GM12878 (cell line): Measurements from ENCODE around the gene NFATC2. TPM values are rescaled to one million over a fixed set of nuclear protein-coding genes. Genes with fewer than 3 reads are reported as not detected.

Source experiments
- ATAC-seq: fragments of 200-7000 bp; cut with Tn5 transposase; 3 replicates; pipeline ENCODE4 v1.9.1; 2020; ENCODE audit warnings: mild to moderate bottlenecking, moderate library complexity
- BruUV-seq: library from RNA; stranded (reverse); fragments of 400-500 nt; replicated peaks from 2 replicates; lab custom pipeline; 2021; lab: Mats Ljungman, UMichigan
- CTCF ChIA-PET: fragments of 300-600 bp; sonication (Branson Sonifier 250); formaldehyde crosslinking; extraction: SDS; loops from one replicate; lab custom pipeline; 2021; ENCODE audit warnings: inconsistent platforms; lab: Yijun Ruan, JAX
- POLR2A ChIA-PET: fragments of 350-600 bp; formaldehyde crosslinking; extraction: SDS; loops from one replicate; lab custom pipeline; 2021; ENCODE audit warnings: inconsistent platforms; lab: Charles Lee
- RAD21 ChIA-PET: fragments of 300-600 bp; sonication (Branson Sonifier 250); formaldehyde crosslinking; loops from one replicate; lab custom pipeline; 2023; ENCODE audit warnings: antibody characterized with exemption; ENCODE audit not compliant: unreplicated experiment; lab: Charles Lee
- SMC1A ChIA-PET: fragments of 300-600 bp; sonication (Branson Sonifier 250); formaldehyde crosslinking; loops from one replicate; lab custom pipeline; 2023; ENCODE audit not compliant: unreplicated experiment, uncharacterized antibody; lab: Charles Lee
- DNase-seq: peaks from one replicate; pipeline ENCODE4 v3.0.0-alpha.2; 2011; ENCODE audit warnings: low read depth, low spot score
- FAIRE-seq: peaks from 3 replicates; lab custom pipeline; 2011; peaks lifted over from hg19 to GRCh38; lab: Jason Lieb, UNC
- H2AFZ ChIP-seq: 2 replicates; pipeline ENCODE4 v1.6.0; 2011; ENCODE audit warnings: low read depth, low read length, control low read depth; ENCODE audit not compliant: control insufficient read depth
- H3K27ac ChIP-seq: 2 replicates; pipeline ENCODE4 v1.5.1; 2011; ENCODE audit warnings: control low read depth; ENCODE audit not compliant: control insufficient read depth, insufficient read depth
- H3K27me3 ChIP-seq, 2 experiments: replicated peaks in 1 of 2; 2 replicates each; pipeline versions ENCODE4 v1.6.0 to v1.6.1; 2011; ENCODE audit warnings: low read length in 1 of 2; ENCODE audit not compliant: control insufficient read depth in 2 of 2, insufficient read depth in 2 of 2
- H3K36me3 ChIP-seq, 2 experiments: 2 replicates each; pipeline ENCODE4 v1.5.1; 2011; ENCODE audit warnings: low read length in 1 of 2; ENCODE audit not compliant: control insufficient read depth in 2 of 2, insufficient read depth in 2 of 2
- H3K4me1 ChIP-seq: 2 replicates; pipeline ENCODE4 v1.6.1; 2011; ENCODE audit warnings: mild to moderate bottlenecking, low read length, moderate library complexity, mixed read lengths; ENCODE audit not compliant: control insufficient read depth, insufficient read depth
- H3K4me2 ChIP-seq: 2 replicates; pipeline ENCODE4 v1.6.0; 2011; ENCODE audit warnings: control low read depth; ENCODE audit not compliant: control insufficient read depth, insufficient read depth
- H3K4me3 ChIP-seq: fragments of 200-600 bp; sonication (generic); 2 replicates; pipeline ENCODE4 v1.5.1; 2016
- H3K79me2 ChIP-seq: 2 replicates; pipeline ENCODE4 v1.6.0; 2011; ENCODE audit warnings: low read length; ENCODE audit not compliant: control insufficient read depth, insufficient read depth
- H3K9ac ChIP-seq: 2 replicates; pipeline ENCODE4 v1.8.0; 2011; ENCODE audit warnings: low read length, control low read depth, mixed read lengths; ENCODE audit not compliant: control insufficient read depth, insufficient read depth
- H3K9me3 ChIP-seq: replicated peaks from 3 replicates; pipeline ENCODE4 v1.5.1; 2011; ENCODE audit warnings: mild to moderate bottlenecking, low read length; ENCODE audit not compliant: control insufficient read depth, insufficient read depth
- H4K20me1 ChIP-seq: 2 replicates; pipeline ENCODE4 v1.6.0; 2011; ENCODE audit not compliant: control insufficient read depth, insufficient read depth
- MTA3 ChIP-seq: IDR thresholded peaks from 2 replicates; pipeline ENCODE4 v1.6.1; 2012; ENCODE audit warnings: low read length, inconsistent platforms, borderline replicate concordance
- TBL1XR1 ChIP-seq: IDR thresholded peaks from 2 replicates; pipeline ENCODE4 v1.6.1; 2012; ENCODE audit warnings: low read depth, low read length, improper control_type of control experiment
- WGBS: methylation state at CpG from one replicate; pipeline ENCODE4 v1.1.6; 2016; ENCODE audit warnings: low lambda C conversion rate; ENCODE audit not compliant: insufficient replicate concordance, insufficient coverage; ENCODE audit errors: missing lambda C conversion rate; 5-methylcytosine and 5-hydroxymethylcytosine counted together
- in situ Hi-C: fragments of 300-500 bp; cut with MboI; formaldehyde crosslinking; loops from 9 replicates; pipeline ENCODE4 v1.14.3; 2018; ENCODE audit warnings: mixed read lengths
- intact Hi-C: fragments of 100-400 bp; cut with micrococcal nuclease; formaldehyde crosslinking; loops from one replicate; pipeline ENCODE4 v1.14.2; 2022; ENCODE audit not compliant: unreplicated experiment
- polyA plus RNA-seq, 11 experiments: library from polyadenylated mRNA; depleted of rRNA in 4 of 11; unstranded in 6 of 11; stranded (reverse) in 5 of 11; fragments of >200 nt; fragmentation: Nextera tagmentation in 4 of 11; fragmentation: Illumina TruSeq in 1 of 11; extraction: Ambion mirVana in 4 of 11; extraction: Trizol in 1 of 11; gene quantifications; 1 replicate in 1 of 11; 2 replicates in 10 of 11; pipeline versions ENCODE4 v1.2.1 to v1.2.3, GENCODE V29; 2011 to 2016; ENCODE audit warnings: inconsistent platforms in 2 of 11, missing spikeins in 2 of 11, low read depth in 1 of 11
- total RNA-seq, 4 experiments: library from RNA; depleted of rRNA in 3 of 4; stranded (reverse); fragments of >200 nt in 3 of 4; fragmentation: Illumina TruSeq in 1 of 4; extraction: Trizol in 1 of 4; gene quantifications; 2 replicates each; pipeline versions ENCODE4 v1.2.1 to v1.2.3, GENCODE V29; 2013 to 2021
- TF ChIP-seq, protein P1 (sequence below): fragments of 450-650 bp; IDR thresholded peaks from 2 replicates; pipeline ENCODE4 v1.6.1; 2017; ENCODE audit warnings: antibody characterized with exemption, mild to moderate bottlenecking, moderate library complexity
- TF ChIP-seq, protein P2 (sequence below): fragments of 450-650 bp; IDR thresholded peaks from 2 replicates; pipeline ENCODE4 v1.6.1; 2016; ENCODE audit warnings: mild to moderate bottlenecking, moderate library complexity, borderline replicate concordance
- TF ChIP-seq, protein P3 (sequence below): fragments of 450-650 bp; IDR thresholded peaks from 2 replicates; pipeline ENCODE4 v1.6.1; 2018; ENCODE audit warnings: borderline replicate concordance, mild to moderate bottlenecking; ENCODE audit not compliant: partially characterized antibody

Gene NFATC2
- total and polyA plus RNA-seq, 10 of the 15 experiments (the other 5 are each of a cell fraction or from before 2014, with no cell fraction given): 3.3 to 20.0 (median 7.3) TPM

DNA sequence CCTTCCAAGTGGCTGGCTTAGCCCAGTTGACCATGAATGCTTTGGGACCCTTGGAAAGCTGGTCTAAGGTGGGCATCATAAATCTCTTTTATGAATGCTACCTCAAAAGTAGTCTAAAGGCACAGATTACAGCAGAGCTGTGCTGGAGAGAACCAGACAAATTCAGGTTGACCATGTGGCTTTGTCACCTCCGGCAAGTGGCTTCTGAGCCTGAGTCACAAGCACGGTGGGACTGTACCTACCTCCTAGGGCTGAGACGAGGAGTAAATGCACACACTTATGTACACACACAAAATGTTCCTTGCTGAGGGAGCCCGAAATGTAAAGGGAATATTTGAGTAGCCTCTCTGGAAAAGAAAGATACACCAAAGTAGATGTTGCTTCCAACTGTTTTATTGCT lies 155.9 kb downstream of the NFATC2 start:
- Histone ChIP-seq H3K36me3 (peaks cover 1 to 3% of the 10 kb centered on the region in 2 experiments; a peak in 3 of 4 replicates), H4K20me1 (no peaks in the 10 kb centered on the region), H3K9me3 (no peaks in the 10 kb centered on the region), H3K9ac (no peak overlapping the region)
- RAD21 ChIA-PET: interaction anchor here (0.7 to 3.0 kb wide), 21 partner anchors 12 to 592 kb away, joined by 3 to 38 read pairs (median 4); partner anchors contain the start of gene BCAS4
- SMC1A ChIA-PET: interaction anchor here (0.7 to 3.8 kb wide), 23 partner anchors 8 to 237 kb away, joined by 3 to 60 read pairs (median 4); partner anchors contain the start of gene NFATC2
- BruUV-seq: no TSS peak
- CTCF ChIA-PET: interaction anchor here (0.6 to 3.6 kb wide), 38 partner anchors 11 to 1520 kb away, joined by 3 to 87 read pairs (median 4); partner anchors contain the start of gene NFATC2
- DNase-seq: no peak
- TF ChIP-seq MTA3 (no peak), TBL1XR1 (no peak)
- TF ChIP-seq, protein P1, sequence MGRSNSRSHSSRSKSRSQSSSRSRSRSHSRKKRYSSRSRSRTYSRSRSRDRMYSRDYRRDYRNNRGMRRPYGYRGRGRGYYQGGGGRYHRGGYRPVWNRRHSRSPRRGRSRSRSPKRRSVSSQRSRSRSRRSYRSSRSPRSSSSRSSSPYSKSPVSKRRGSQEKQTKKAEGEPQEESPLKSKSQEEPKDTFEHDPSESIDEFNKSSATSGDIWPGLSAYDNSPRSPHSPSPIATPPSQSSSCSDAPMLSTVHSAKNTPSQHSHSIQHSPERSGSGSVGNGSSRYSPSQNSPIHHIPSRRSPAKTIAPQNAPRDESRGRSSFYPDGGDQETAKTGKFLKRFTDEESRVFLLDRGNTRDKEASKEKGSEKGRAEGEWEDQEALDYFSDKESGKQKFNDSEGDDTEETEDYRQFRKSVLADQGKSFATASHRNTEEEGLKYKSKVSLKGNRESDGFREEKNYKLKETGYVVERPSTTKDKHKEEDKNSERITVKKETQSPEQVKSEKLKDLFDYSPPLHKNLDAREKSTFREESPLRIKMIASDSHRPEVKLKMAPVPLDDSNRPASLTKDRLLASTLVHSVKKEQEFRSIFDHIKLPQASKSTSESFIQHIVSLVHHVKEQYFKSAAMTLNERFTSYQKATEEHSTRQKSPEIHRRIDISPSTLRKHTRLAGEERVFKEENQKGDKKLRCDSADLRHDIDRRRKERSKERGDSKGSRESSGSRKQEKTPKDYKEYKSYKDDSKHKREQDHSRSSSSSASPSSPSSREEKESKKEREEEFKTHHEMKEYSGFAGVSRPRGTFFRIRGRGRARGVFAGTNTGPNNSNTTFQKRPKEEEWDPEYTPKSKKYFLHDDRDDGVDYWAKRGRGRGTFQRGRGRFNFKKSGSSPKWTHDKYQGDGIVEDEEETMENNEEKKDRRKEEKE: no peak
- TF ChIP-seq, protein P2, sequence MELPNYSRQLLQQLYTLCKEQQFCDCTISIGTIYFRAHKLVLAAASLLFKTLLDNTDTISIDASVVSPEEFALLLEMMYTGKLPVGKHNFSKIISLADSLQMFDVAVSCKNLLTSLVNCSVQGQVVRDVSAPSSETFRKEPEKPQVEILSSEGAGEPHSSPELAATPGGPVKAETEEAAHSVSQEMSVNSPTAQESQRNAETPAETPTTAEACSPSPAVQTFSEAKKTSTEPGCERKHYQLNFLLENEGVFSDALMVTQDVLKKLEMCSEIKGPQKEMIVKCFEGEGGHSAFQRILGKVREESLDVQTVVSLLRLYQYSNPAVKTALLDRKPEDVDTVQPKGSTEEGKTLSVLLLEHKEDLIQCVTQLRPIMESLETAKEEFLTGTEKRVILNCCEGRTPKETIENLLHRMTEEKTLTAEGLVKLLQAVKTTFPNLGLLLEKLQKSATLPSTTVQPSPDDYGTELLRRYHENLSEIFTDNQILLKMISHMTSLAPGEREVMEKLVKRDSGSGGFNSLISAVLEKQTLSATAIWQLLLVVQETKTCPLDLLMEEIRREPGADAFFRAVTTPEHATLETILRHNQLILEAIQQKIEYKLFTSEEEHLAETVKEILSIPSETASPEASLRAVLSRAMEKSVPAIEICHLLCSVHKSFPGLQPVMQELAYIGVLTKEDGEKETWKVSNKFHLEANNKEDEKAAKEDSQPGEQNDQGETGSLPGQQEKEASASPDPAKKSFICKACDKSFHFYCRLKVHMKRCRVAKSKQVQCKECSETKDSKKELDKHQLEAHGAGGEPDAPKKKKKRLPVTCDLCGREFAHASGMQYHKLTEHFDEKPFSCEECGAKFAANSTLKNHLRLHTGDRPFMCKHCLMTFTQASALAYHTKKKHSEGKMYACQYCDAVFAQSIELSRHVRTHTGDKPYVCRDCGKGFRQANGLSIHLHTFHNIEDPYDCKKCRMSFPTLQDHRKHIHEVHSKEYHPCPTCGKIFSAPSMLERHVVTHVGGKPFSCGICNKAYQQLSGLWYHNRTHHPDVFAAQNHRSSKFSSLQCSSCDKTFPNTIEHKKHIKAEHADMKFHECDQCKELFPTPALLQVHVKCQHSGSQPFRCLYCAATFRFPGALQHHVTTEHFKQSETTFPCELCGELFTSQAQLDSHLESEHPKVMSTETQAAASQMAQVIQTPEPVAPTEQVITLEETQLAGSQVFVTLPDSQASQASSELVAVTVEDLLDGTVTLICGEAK: no peak
- TF ChIP-seq, protein P3, sequence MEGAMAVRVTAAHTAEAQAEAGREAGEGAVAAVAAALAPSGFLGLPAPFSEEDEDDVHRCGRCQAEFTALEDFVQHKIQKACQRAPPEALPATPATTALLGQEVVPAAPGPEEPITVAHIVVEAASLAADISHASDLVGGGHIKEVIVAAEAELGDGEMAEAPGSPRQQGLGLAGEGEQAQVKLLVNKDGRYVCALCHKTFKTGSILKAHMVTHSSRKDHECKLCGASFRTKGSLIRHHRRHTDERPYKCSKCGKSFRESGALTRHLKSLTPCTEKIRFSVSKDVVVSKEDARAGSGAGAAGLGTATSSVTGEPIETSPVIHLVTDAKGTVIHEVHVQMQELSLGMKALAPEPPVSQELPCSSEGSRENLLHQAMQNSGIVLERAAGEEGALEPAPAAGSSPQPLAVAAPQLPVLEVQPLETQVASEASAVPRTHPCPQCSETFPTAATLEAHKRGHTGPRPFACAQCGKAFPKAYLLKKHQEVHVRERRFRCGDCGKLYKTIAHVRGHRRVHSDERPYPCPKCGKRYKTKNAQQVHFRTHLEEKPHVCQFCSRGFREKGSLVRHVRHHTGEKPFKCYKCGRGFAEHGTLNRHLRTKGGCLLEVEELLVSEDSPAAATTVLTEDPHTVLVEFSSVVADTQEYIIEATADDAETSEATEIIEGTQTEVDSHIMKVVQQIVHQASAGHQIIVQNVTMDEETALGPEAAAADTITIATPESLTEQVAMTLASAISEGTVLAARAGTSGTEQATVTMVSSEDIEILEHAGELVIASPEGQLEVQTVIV: no peak
- TF ChIP-seq, all 136 proteins: peak for 0
- intact Hi-C loops: loop anchor here (2.0 to 5.0 kb wide), 2 partner anchors 76 to 208 kb away; no protein-coding TSS in a partner anchor
- POLR2A ChIA-PET: interaction anchor here (0.6 to 1.1 kb wide), 2 partner anchors 208 to 599 kb away, joined by 3 read pairs; no protein-coding TSS in a partner anchor
- in situ Hi-C loops: no loop called here
- H3K79me2 ChIP-seq: no peaks in the 10 kb centered on the region
- FAIRE-seq (no peak), ATAC-seq (peak; percentile 67)
- no peak overlapping the region for H3K4me3 ChIP-seq
- H3K27ac ChIP-seq: no peak overlapping the region
- H3K4me1 ChIP-seq: peaks cover 30% of the 10 kb centered on the region
- no peak overlapping the region for H3K4me2 ChIP-seq
- H2AFZ ChIP-seq: no peak overlapping the region
- WGBS: 44% methylated on average over 4 of the region's 4 CpGs
- no peaks in the 10 kb centered on the region for H3K27me3 ChIP-seq
